NCI-H748 treated with DMSO at 0.1 percent for 48 hours (cell line): Measurements from ENCODE around the gene RIBC1.
A peak's percentile ranks its signal among the peaks of the same experiment; 100 is the strongest.
"Not testable (repeated sequence)": the region's sequence is repeated elsewhere in the genome, so short reads cannot be mapped to it uniquely, and the experiment has no call there.

ENCODE experiments used
- DNase-seq: peaks from one replicate; lab custom pipeline; 2025; lab: John Stamatoyannopoulos, UW

RIBC1 gene

GRCh38 chrX:53422861-53423306, at the start of gene RIBC1:
TSS of gene RIBC1 (plus strand) at chrX:53422873. CDS start at chrX:53426277, 3,404 bp downstream.
- DNase-seq: peak; percentile 62

- DNase-seq: no peak
Observed at GRCh38 chrX:53373307-53373706, 49.4 kb upstream of the RIBC1 start.

GRCh38 chrX:53374222-53374820, 48.4 kb upstream of the RIBC1 start:
- no peak for DNase-seq

- no peak for DNase-seq
Observed at GRCh38 chrX:53374923-53375322, 47.8 kb upstream of the RIBC1 start.

GRCh38 chrX:53376888-53377287, 45.8 kb upstream of the RIBC1 start:
- DNase-seq: no peak

- DNase-seq: no peak
Observed at GRCh38 chrX:53377464-53377863, 45.2 kb upstream of the RIBC1 start.

GRCh38 chrX:53379008-53379710, 43.5 kb upstream of the RIBC1 start:
- DNase-seq: no peak

GRCh38 chrX:53379747-53380146, 42.9 kb upstream of the RIBC1 start:
- DNase-seq: no peak

- DNase-seq: no peak
Observed at GRCh38 chrX:53383376-53384076, 39.1 kb upstream of the RIBC1 start.

- no peak for DNase-seq
Observed at GRCh38 chrX:53395605-53396298, 26.9 kb upstream of the RIBC1 start.

- no peak for DNase-seq
Observed at GRCh38 chrX:53398216-53398615, 24.5 kb upstream of the RIBC1 start.

- DNase-seq: no peak
Observed at GRCh38 chrX:53403535-53403934, 19.1 kb upstream of the RIBC1 start.

- DNase-seq: no peak
Observed at GRCh38 chrX:53412446-53412845, 10.2 kb upstream of the RIBC1 start.

GRCh38 chrX:53420351-53420750, 2.3 kb upstream of the RIBC1 start:
- DNase-seq: not testable (repeated sequence)

GRCh38 chrX:53421125-53421524, 1.5 kb upstream of the RIBC1 start:
- no peak for DNase-seq

GRCh38 chrX:53421772-53422085, 944 bp upstream of the RIBC1 start:
- peak; percentile 55 for DNase-seq

GRCh38 chrX:53422086-53422860, 400 bp upstream of the RIBC1 start, which contains the start of gene SMC1A:
TSS of gene SMC1A (minus strand) at chrX:53422654. CDS start at chrX:53422600, 54 bp downstream.
- DNase-seq: peak; percentile 83

GRCh38 chrX:53429755-53430154, 7.1 kb downstream of the RIBC1 start:
- DNase-seq: no peak

GRCh38 chrX:53430231-53430630, 7.6 kb downstream of the RIBC1 start:
- no peak for DNase-seq

GRCh38 chrX:53433651-53434639, 11.3 kb downstream of the RIBC1 start, which contains the start of gene HSD17B10:
TSS of gene HSD17B10 (minus strand) at chrX:53434370. CDS start at chrX:53434345, 25 bp downstream.
- DNase-seq: peak; percentile 64
